ENCODE measurements around the gene PLCG2.
A peak's percentile ranks its signal among the peaks of the same experiment; 100 is the strongest.
"Not testable (repeated sequence)": the region's sequence is repeated elsewhere in the genome, so short reads cannot be mapped to it uniquely, and the experiment has no call there.

PLCG2 gene

DNA sequence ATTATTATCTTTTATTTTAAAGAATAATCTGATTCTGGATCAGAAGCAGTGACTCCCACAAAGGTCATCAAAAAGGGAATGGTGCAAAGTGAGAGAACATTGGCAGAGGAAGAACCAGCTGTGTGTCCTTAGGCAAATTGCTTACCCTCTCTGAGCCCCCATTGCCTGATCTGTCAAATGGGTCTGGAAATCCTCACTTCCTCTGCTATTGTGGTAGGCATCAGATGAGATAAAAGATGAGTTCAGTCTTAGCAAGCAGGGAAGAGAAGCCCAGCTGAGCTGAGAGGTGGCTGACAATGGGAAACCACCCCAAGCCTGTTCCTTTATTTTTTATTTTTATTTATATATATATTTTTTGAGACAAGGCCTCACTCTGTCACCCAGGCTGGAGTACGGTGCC lies 24.2 kb upstream of the PLCG2 start:
- DNase-seq (ENCODE audit: low spot score) = no peak

GRCh38 chr16:81755915-81756614 lies 23.0 kb upstream of the PLCG2 start:
- DNase-seq (ENCODE audit: low spot score) = no peak

GRCh38 chr16:81756615-81757356 lies 22.3 kb upstream of the PLCG2 start:
- DNase-seq (ENCODE audit: low spot score) = no peak

- DNase-seq (ENCODE audit: low spot score) = no peak
Measured at GRCh38 chr16:81758376-81758775, 20.7 kb upstream of the PLCG2 start.

GRCh38 chr16:81762322-81762721 lies 16.8 kb upstream of the PLCG2 start:
- not testable (repeated sequence) for DNase-seq (ENCODE audit: low spot score)

DNA sequence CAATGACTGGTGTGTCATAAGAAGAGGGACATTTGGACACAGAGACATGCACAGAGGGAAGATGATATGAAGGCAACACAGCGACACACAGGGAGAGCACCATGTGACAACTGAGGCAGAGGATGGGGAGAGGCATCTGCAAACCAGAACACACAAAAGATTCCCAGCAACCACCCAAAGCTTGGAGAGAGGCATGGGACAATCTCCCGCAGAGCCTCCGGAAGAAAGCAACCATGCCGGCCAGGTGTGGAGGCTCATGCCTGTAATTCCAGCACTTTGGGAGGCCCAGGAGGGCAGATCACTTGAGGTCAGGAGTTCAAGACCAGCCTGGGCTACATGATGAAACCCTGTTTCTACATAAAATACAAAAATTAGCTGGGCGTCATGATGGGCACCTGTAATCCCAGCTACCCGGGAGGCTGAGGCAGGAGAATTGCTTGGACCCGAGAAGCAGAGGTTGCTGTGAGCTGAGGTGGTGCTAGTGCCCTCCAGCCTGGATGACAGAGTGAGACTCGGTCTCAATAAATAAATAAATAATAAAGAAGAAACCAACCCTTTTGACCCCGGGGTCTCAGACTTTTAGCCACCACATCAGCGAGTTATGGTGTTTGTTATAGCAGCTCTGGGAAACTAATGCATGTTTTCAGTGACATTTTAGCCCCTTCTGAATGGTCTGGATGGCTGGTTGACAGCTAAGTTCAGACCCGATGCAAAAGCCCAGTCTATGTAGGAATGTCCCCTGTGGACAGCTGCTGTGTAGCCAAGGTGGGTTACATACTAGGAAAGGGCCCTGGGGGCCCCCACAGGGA lies 13.8 kb upstream of the PLCG2 start:
- no peak for DNase-seq (ENCODE audit: low spot score)

- no peak for DNase-seq (ENCODE audit: low spot score)
Measured at GRCh38 chr16:81765969-81766368, 13.1 kb upstream of the PLCG2 start.

DNA sequence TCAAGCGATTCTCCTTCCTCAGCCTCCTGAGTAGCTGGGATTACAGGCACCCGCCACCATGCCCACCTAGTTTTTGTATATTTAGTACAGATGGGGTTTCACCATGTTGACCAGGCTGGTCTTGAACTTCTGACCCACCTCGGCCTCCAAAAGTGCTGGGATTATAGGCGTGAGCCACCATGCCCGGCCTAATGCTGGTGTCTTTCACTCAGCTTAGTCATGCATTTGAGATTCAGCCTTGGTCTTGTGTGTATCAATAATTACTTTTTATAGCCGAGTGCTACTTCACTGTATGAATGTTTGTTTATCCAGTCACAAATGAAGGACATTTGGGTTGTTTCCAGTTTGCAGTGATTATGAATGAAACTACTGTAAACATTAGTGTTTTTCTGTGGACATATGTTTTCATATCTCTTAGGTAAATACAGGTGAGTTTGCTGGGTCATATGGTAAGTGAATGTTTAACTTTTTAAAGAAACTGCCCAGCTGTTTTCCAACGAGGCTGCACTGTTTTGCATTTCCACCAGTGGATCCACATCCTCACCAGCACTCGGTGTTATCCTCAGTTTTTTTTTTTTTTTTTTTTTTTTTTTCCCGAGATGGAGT lies 11.0 kb upstream of the PLCG2 start:
- DNase-seq (ENCODE audit: low spot score) = peak; percentile 55

GRCh38 chr16:81770008-81770407 lies 9.1 kb upstream of the PLCG2 start:
- DNase-seq (ENCODE audit: low spot score) = no peak

DNA sequence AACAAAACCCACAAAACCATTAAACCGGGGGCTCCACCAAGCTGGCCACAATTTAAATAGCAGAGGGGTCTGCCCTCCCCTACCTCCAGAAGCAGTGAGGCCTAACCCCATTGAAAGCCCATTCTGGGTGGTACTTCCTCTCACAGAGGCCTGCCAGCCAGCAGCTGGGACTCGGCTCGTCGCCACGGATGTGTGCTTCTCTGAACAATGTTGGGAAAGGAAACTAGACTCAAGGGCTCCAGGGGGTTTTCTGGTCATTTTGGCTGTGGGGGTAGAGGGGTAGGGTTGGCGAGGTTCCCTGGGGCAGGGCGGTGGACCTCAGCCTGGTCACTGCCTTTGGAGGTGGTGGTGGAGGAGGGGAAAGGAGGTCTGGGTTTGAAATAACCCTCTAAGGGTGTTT lies 4.7 kb upstream of the PLCG2 start:
- no peak for DNase-seq (ENCODE audit: low spot score)

GRCh38 chr16:81775570-81775969 lies 3.5 kb upstream of the PLCG2 start:
- DNase-seq (ENCODE audit: low spot score) = no peak

DNA sequence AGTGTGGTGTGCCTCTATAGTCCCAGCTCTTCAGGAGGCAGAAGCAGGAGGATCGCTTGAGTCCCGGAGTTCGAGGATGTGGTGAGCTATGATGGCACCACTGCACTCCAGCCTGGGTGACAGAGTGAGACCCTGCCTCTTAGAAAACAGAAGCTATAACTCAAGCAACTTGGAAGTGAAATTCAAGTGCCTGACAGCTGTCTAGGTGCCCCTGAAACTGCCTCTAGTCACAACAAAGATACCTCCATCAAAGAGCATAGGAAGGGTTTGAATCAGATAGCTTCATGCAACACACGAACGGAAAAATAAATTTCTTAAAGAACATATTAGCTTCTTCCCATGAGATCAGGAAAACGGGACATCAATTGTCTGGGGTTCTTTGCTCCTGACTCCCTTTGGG lies 860 bp upstream of the PLCG2 start:
- DNase-seq (ENCODE audit: low spot score) = no peak

GRCh38 chr16:81779536-81780320 lies 637 bp downstream of the PLCG2 start:
- peak; percentile 50 for DNase-seq (ENCODE audit: low spot score)

DNA sequence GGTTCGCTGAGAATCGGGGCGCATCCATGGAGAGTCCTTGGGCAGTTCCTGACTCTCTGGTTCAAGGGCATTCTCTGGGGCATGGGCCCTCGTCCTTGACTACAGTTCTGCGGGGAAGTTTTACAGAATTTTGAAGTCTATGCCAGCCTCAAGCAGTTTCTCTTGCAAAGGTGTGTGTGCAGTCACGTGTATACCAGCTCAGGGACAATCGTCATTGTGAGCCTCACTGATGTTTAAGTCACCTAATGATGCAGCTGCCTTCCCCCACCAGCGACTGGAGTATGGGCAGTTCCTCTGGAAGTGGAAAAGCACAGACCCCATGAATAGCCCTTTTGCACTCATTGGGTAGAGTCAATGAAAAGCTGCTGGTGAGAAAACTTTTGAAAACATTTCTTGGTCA lies 1.3 kb downstream of the PLCG2 start:
- no peak for DNase-seq (ENCODE audit: low spot score)

DNA sequence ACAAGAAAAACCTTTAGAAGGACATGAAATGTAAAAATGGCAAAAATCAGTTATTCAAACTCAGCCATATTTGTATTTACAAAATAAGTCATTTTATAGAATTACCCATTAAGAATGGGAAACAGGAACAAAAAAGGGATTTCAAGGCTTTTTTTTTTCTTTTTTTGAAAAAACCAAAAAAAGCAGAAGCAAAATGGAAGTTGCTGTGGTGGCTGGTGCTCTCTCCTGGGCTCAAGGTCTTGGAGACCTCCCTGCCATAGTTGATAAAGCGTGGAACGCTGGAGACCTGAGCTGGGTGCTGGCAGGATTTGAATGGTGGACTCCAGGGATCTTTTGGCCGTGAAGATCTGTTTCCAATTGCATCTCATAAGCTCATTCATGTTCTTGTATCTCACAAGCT lies 3.1 kb downstream of the PLCG2 start:
- no peak for DNase-seq (ENCODE audit: low spot score)

GRCh38 chr16:81784072-81784795 lies 5.1 kb downstream of the PLCG2 start:
- DNase-seq (ENCODE audit: low spot score) = no peak

- no peak for DNase-seq (ENCODE audit: low spot score)
Measured at GRCh38 chr16:81785138-81785924, 6.2 kb downstream of the PLCG2 start.

DNA sequence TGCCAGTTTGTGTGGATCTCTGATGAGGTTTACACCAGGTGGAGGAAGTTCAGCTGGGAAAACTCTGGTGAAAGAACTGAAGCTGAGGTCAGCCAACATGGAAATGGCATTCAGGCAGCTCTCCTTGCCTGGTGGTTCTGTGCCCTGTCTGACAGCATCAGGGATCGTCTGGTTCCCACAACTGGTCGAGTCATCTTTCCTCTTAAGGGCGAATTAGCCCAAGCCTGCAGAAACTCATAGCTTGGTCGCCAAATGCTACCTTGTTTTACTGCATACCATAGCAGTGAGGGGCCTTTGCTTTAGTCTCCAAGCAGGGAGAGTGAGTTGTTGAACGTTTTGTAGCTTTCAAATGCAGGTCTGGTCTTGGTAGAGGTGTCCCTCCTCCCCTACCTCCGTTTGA lies 7.2 kb downstream of the PLCG2 start:
- DNase-seq (ENCODE audit: low spot score) = no peak

GRCh38 chr16:81786868-81787267 lies 7.8 kb downstream of the PLCG2 start:
- DNase-seq (ENCODE audit: low spot score) = no peak

- no peak for DNase-seq (ENCODE audit: low spot score)
Measured at GRCh38 chr16:81787659-81788058, 8.6 kb downstream of the PLCG2 start.

Data from HuH-7.5 (cell line).